ENCODE results near the gene FUBP3.
"Not testable (repeated sequence)": the region's sequence is repeated elsewhere in the genome, so short reads cannot be mapped to it uniquely, and the experiment has no call there.

FUBP3 gene

DNA sequence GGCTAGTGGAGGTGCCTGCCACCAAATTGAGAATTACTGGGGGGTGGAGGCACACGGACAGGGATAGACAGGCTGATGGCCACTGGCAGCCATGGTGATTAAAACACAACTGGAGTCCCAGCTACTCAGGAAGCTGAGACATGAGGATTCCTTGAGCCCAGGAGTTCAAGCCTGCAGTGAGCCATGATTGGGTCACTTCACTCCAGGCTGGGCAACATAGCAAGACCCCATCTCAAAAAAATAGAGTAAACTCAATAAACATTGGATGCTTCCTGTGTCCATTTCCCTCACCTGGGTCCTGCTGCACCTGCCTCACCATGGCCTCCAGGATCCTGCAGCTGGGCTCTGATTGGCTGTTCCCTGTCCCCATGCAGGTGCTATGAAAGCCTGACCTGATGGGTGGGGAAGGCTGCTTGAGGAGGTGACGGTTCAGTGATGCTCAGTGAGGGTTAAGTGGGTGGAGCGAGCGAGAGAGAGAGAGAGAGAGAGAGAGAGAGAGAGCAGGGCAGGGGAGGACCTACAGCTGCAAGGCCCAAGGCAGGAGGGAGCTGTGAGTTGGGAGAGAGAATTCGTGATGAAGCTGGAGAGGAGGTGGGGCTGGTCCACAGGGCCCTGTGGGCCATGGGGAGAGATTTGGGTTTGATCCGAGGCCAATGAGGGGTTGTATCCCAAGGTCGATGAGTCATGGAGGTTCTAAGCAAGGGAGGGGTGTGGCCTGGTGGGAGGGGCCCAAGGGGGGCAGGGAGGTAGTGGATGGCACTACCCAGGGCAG, 36.7 kb upstream of the FUBP3 start:
- no peak for TF ChIP-seq JUND (IDR thresholded peaks at IDR 0.05; ENCODE audit: low read depth)
- no peak for DNase-seq (ENCODE audit: low read depth in 1 of 2, low spot score in 1 of 2)
- in situ Hi-C loops (cut with HindIII; ENCODE audit: low pct_unique_long_range_greater_than_20kb, low sequenced_read_pairs) = no loop called here

DNA sequence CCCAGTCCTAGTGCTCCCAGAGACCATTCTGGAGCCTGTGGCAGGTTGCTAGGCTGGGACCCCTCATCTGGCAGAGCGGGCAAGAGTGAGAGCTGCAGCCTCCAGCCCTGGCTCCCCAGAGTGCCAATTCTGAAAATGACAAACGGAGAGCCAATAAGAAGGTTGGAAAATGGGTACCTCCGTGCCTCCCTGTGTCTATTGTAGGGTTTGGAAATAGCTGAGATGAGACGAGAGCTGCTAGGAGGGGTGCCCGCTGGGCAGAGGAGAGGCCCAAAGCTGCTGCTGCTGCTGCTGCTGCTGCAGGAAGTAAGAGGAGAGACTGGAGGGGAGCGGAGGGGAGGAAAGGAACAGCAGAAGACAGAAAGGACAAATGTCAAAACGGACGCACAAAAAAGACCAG, 36.0 kb upstream of the FUBP3 start:
- DNase-seq (ENCODE audit: low read depth in 1 of 2, low spot score in 1 of 2) = no peak
- no peak for TF ChIP-seq JUND (IDR thresholded peaks at IDR 0.05; ENCODE audit: low read depth)
- in situ Hi-C loops (cut with HindIII; ENCODE audit: low pct_unique_long_range_greater_than_20kb, low sequenced_read_pairs) = no loop called here

DNA sequence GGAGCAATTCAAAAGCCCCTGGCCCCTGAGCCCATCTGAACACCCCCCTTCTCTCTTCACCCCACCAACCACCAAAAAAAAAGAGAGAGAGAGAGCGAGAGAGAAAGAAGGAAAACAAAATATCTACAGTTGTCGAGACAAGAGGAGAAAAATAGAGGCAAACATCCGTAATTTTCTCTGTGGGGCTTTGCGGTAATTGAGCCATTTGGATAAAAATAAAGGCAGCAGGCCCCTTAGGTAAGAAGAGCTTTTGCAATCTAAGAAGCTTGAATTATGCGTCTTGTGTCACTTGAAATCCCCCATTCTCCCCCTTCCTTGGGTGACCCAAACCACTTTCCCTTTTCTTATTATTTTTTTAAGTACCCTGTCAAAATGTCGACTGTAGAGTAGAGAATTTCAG, 35.5 kb upstream of the FUBP3 start:
- no peak for DNase-seq (ENCODE audit: low read depth in 1 of 2, low spot score in 1 of 2)
- in situ Hi-C loops (cut with HindIII; ENCODE audit: low pct_unique_long_range_greater_than_20kb, low sequenced_read_pairs) = no loop called here
- no peak for TF ChIP-seq JUND (IDR thresholded peaks at IDR 0.05; ENCODE audit: low read depth)

DNA sequence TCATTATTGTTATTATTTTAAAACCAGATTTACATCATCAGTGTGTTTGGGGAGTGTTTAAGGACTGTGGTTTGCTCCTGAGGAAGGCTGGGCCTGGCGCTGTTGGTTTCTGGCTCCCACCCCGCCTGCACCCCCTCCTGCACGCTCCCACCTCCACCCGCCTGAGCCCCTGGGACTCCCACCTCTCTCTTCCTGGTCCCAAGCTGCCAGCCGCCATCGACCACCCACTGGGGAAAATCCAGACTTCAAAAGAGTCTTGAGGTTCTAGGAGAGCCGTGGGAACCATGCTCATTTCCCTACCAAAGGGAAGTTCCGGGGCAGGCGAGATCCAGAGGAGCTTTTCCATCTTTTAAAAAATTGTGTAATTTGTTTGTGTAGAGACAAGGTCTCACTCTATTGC, 35.0 kb upstream of the FUBP3 start:
- DNase-seq (ENCODE audit: low read depth in 1 of 2, low spot score in 1 of 2) = no peak
- no peak for TF ChIP-seq JUND (IDR thresholded peaks at IDR 0.05; ENCODE audit: low read depth)
- in situ Hi-C loops (cut with HindIII; ENCODE audit: low pct_unique_long_range_greater_than_20kb, low sequenced_read_pairs) = no loop called here

DNA sequence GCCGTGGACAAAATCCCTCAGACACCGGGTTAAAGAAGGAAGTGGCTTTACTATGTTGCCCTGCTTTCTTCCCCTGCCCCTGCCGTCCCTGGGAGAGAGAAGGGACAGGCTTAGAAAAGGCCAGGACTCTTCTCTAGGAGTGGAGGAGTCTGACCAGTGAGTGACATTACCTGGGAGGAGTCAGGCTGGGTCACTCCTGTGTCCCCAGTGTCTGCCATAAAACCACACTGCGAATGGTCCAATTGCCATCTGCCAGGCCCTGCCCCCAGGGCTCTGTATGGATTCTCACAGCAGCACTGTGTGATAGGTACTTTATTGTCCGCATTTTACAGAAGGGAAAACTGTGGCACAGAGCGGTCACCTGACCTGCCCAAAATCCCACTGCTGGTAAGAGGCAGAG, 31.3 kb upstream of the FUBP3 start:
- TF ChIP-seq JUND (IDR thresholded peaks at IDR 0.05; ENCODE audit: low read depth) = no peak
- DNase-seq (ENCODE audit: low read depth in 1 of 2, low spot score in 1 of 2) = no peak
- in situ Hi-C loops (cut with HindIII; ENCODE audit: low pct_unique_long_range_greater_than_20kb, low sequenced_read_pairs) = no loop called here

DNA sequence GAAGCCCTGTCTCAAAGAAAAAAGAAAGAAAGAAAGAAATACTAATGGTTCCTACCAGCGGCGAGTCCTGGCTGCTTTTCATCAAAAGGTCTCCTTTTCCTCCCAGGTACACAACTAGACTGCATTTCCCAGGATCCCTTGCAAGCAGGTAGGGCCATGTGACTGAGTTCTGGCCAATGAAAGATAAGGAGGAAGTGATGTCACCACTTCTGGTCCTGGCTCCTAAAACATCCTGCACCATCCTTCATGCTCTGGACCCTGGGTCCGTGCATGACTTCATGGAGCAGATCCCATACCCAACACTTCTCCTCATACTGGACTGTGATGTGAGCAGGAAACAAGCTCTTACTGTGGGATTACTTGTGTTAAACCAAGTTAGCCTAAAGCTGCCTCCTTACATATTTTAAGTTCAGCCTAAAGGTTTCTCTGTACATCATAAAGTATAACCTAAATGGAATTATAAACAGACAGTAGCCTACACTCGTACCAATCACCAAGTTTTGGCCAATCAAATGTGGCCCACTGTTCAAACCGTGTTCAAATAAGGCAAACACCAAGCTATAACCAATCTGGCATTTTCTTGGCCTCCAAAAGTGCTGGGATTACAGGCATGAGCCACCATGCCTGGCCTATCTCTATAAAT, 30.2 kb upstream of the FUBP3 start:
- in situ Hi-C loops (cut with HindIII; ENCODE audit: low pct_unique_long_range_greater_than_20kb, low sequenced_read_pairs) = no loop called here
- no peak for TF ChIP-seq JUND (IDR thresholded peaks at IDR 0.05; ENCODE audit: low read depth)
- peak in 1 of 2 experiments; percentile 80 for DNase-seq (ENCODE audit: low read depth in 1 of 2, low spot score in 1 of 2)

DNA sequence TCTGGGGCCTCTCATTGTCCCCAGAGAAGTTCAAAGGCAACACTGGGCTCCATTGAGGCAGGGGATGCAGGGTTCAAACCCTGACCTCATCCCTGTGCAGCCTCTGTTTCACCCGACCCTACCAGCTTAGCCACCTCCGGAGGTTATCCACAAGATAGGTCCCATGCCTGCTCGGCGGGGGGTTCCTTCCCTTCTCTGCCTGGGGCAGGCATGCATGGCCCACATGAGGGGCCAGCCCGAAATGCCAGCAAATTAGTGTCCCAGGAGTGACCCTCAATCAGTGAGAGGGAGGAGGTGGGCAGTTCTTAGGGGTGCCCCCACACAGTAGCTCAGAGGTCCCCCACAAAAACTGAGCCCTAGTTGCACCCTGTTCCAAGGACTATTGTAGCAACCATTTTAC, 24.8 kb upstream of the FUBP3 start:
- TF ChIP-seq JUND (IDR thresholded peaks at IDR 0.05; ENCODE audit: low read depth) = no peak

DNA sequence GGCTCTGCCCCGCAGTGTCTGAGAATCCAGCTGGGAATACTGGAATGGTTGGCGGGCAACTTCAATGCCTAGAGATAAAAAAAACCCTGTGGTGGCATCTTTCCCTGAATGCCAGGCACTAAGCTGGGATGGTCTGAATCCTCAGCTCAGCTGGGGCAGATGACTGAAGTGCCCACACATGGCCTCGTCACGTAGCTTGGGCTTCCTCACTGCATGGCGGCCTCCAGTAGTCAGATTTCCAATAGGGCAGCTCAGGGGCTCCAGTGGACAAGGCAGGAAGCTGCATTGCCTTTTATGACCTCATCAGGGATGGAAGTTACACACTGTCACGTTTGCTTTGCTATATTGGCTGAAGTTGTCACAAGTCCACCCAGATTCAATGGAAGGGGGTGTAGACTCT, 24.3 kb upstream of the FUBP3 start:
- in situ Hi-C loops (cut with HindIII; ENCODE audit: low pct_unique_long_range_greater_than_20kb, low sequenced_read_pairs) = no loop called here
- no peak for DNase-seq (ENCODE audit: low read depth in 1 of 2, low spot score in 1 of 2)
- TF ChIP-seq JUND (IDR thresholded peaks at IDR 0.05; ENCODE audit: low read depth) = no peak

More for the DNA sequence above, 24.8 kb upstream of the FUBP3 start:
- no peak for DNase-seq (ENCODE audit: low read depth in 1 of 2, low spot score in 1 of 2)
- in situ Hi-C loops (cut with HindIII; ENCODE audit: low pct_unique_long_range_greater_than_20kb, low sequenced_read_pairs) = no loop called here

DNA sequence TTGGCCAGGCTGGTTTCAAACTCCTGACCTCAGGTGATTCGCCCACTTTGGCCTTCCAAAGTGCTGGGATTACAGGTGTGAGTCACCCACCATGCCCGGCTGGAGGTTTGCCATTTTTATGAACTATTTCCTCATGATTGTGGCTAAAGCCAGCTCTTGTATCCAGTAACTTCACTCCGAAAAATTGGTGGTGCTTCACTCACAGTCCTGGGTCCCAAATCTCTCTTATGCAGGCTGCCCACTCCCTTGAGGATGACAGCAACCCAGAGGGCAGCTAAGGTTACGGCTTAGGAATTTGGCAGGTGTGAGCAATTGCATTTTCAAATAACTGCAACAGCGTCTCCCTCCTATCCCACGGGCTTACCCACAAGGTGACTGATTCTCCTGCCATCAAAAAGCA, 23.4 kb upstream of the FUBP3 start:
- TF ChIP-seq JUND (IDR thresholded peaks at IDR 0.05; ENCODE audit: low read depth) = no peak
- DNase-seq (ENCODE audit: low read depth in 1 of 2, low spot score in 1 of 2) = no peak
- in situ Hi-C loops (cut with HindIII; ENCODE audit: low pct_unique_long_range_greater_than_20kb, low sequenced_read_pairs) = no loop called here

DNA sequence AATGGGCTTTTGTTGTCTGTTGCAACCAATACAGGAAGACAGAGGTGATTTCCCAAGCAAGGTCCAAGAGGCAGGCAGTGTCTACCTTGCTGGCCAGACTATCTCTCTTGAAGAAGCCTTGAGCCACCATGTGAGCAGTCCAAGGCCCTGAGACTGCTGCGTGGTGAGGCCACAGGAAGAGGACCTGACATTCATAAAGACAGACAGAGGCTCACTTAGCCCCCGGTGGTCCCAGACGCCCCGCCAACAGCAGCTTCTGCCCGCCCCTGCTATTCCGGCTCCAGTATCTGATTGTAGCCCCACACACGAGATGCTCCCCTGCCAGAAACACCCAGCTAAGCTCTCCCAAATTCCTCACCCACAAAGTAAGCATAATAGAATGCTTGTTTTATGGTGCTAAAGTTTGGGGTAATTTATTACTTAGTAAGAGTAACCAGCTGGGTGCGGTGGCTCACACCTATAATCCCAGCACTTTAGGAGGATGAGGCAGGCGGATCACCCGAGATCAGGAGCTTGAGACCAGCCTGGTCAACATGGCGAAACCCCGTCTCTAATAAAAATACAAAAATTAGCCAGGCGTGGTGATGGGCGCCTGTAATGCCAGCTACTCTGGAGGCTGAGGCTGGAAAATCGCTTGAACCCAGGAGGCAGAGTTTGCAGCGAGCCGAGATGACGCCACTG, 22.8 kb upstream of the FUBP3 start:
- in situ Hi-C loops (cut with HindIII; ENCODE audit: low pct_unique_long_range_greater_than_20kb, low sequenced_read_pairs) = no loop called here
- TF ChIP-seq JUND (IDR thresholded peaks at IDR 0.05; ENCODE audit: low read depth) = no peak
- DNase-seq (ENCODE audit: low read depth in 1 of 2, low spot score in 1 of 2) = no peak

DNA sequence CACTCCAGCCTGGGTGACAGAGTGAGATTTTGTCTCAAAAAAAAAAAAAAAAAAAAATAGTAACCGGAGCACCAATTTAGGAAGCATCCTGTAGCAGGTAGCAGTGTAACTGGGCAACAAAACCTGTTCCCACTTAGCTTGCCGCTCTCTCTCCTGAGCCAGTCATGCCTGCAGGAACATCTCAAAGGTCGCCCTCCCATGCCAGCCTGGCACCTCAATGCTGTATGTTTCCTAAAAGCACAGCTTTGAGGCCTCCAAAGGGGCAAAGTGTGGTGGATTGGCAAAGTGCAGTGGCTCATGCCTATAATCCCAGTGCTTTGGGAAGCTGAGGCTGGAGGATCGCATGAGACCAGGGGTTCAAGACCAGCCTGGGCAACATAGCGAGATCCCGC, 22.3 kb upstream of the FUBP3 start:
- no peak for DNase-seq (ENCODE audit: low read depth in 1 of 2, low spot score in 1 of 2)
- in situ Hi-C loops (cut with HindIII; ENCODE audit: low pct_unique_long_range_greater_than_20kb, low sequenced_read_pairs) = no loop called here
- TF ChIP-seq JUND (IDR thresholded peaks at IDR 0.05; ENCODE audit: low read depth) = no peak

DNA sequence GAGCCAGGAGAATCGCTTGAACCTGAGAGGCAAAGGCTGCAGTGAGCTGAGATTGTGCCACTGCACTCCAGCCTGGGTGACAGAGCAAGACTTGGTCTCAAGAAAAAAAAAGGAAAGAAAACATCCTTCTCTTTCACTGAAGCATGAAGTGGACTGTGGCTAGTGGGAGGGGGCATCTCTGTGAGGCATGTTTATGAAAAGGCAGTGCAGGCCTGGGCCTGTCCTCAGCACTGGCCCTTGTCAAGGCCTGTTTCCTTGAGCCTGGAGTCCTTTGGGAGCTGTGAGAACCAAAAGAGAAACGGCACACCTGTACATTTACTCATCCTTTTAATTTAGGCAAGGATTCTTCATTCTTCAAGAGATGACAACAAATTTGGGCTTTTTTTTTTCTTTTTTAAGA, 18.3 kb upstream of the FUBP3 start:
- in situ Hi-C loops (cut with HindIII; ENCODE audit: low pct_unique_long_range_greater_than_20kb, low sequenced_read_pairs) = no loop called here
- no peak for DNase-seq (ENCODE audit: low read depth in 1 of 2, low spot score in 1 of 2)
- no peak for TF ChIP-seq JUND (IDR thresholded peaks at IDR 0.05; ENCODE audit: low read depth)

DNA sequence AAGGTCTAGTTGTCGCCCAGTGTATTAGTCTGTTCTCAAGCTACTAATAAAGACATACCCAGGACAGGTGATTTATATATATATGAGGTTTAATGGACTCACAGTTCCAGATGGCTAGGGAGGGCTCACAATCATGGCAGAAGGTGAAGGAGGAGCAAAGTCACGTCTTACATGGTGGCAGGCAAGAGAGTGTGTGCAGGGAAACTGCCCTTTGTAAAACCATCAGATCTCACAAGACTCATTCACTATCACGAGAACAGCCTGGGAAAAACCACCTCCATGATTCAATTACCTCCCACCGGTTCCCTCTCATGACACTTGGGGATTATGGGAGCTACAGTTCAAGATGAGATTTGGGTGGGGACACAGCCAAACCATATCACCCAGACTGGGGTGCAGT, 16.9 kb upstream of the FUBP3 start:
- in situ Hi-C loops (cut with HindIII; ENCODE audit: low pct_unique_long_range_greater_than_20kb, low sequenced_read_pairs); DNase-seq (ENCODE audit: low read depth in 1 of 2, low spot score in 1 of 2): not testable (repeated sequence)
